Measurements from ENCODE around the gene AP4B1. TPM values are rescaled to one million over a fixed set of nuclear protein-coding genes. Genes with fewer than 3 reads are reported as not detected.
"Not testable (repeated sequence)": the region's sequence is repeated elsewhere in the genome, so short reads cannot be mapped to it uniquely, and the experiment has no call there.

AP4B1 gene
- total RNA-seq, 1 experiment from 2014 or later, result 14.2 TPM

DNA sequence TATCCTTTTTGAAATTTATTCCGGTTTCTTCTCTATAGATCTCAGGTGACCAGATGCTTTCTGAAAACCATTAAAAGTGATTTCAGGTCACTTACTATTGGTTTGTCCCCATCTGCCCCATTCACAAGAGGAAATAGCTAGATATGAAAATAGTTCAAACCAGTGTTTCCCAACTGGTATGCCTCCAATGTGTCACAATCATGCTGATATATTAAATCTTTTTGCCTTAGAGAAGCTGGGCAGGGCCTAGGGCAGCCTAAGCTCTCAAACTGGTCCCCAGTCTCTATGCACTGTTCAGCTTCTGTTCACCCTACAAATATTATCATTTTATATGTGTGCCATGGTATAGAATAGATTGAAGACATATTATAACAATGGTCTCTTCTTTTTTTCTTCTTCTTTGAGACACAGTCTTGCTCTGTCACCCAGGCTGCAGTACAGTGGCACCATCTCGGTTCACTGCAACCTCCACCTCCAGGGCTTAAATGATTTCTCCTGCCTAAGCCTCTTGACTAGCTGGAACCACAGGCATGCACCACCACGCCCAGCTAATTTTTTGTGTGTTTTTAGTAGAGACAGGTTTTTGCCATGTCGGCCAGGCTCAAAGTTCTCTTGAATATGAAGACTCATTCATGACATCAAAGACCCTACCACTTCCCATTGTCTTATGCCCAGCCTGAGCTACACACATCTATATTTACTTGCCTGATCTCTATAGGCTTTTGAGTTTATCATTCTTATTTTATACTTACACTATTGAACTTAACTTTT is 48.8 kb downstream of the AP4B1 start:
- Mint-ChIP-seq H3K27me3 (ENCODE audit: low read depth) (no peaks in the 10 kb centered on the region; the same call in 1 of the 2 replicates), H3K36me3 (no peaks in the 10 kb centered on the region), H3K9me3 (no peaks in the 10 kb centered on the region), H3K4me3 (no peak overlapping the region), H3K4me1 (no peaks in the 10 kb centered on the region), H3K27ac (no peak overlapping the region)
- ChIA-PET CTCF (no interaction called here), POLR2A (no interaction called here)
- no peak for DNase-seq (ENCODE audit: low spot score)
- TF ChIP-seq, protein P1, sequence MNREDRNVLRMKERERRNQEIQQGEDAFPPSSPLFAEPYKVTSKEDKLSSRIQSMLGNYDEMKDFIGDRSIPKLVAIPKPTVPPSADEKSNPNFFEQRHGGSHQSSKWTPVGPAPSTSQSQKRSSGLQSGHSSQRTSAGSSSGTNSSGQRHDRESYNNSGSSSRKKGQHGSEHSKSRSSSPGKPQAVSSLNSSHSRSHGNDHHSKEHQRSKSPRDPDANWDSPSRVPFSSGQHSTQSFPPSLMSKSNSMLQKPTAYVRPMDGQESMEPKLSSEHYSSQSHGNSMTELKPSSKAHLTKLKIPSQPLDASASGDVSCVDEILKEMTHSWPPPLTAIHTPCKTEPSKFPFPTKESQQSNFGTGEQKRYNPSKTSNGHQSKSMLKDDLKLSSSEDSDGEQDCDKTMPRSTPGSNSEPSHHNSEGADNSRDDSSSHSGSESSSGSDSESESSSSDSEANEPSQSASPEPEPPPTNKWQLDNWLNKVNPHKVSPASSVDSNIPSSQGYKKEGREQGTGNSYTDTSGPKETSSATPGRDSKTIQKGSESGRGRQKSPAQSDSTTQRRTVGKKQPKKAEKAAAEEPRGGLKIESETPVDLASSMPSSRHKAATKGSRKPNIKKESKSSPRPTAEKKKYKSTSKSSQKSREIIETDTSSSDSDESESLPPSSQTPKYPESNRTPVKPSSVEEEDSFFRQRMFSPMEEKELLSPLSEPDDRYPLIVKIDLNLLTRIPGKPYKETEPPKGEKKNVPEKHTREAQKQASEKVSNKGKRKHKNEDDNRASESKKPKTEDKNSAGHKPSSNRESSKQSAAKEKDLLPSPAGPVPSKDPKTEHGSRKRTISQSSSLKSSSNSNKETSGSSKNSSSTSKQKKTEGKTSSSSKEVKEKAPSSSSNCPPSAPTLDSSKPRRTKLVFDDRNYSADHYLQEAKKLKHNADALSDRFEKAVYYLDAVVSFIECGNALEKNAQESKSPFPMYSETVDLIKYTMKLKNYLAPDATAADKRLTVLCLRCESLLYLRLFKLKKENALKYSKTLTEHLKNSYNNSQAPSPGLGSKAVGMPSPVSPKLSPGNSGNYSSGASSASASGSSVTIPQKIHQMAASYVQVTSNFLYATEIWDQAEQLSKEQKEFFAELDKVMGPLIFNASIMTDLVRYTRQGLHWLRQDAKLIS (CRISPR knock-in tag; IDR thresholded peaks at IDR 0.05; ENCODE audit: borderline replicate concordance), result no peak
- no peak for TF ChIP-seq NFYB (CRISPR knock-in tag; conservative IDR thresholded peaks at IDR 0.05; ENCODE audit: low read depth)
- TF ChIP-seq, protein P2, sequence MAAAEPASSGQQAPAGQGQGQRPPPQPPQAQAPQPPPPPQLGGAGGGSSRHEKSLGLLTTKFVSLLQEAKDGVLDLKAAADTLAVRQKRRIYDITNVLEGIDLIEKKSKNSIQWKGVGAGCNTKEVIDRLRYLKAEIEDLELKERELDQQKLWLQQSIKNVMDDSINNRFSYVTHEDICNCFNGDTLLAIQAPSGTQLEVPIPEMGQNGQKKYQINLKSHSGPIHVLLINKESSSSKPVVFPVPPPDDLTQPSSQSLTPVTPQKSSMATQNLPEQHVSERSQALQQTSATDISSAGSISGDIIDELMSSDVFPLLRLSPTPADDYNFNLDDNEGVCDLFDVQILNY (CRISPR knock-in tag; IDR thresholded peaks at IDR 0.05), result no peak
- no peak for TF ChIP-seq IRF1 (CRISPR knock-in tag; IDR thresholded peaks at IDR 0.05)
- no peak for ATAC-seq

DNA sequence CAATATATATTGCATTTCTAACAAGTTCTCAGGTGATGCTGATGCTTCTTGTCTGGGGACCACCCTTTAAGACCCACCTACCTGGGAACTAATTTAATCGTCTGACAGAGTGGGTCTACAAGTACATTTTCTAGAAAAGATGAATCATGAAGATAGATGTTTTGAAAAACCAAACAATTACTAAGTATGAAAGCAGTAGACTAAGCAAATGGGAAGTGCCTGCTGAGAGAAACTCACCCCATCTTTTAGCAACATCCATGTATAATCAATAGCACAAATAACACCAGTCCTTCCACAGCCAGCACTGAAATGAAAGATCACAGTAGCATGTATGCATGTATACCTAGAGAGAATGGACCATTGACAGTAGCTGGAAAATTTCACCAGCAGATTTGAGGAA is 50.4 kb downstream of the AP4B1 start:
- ChIA-PET CTCF (no interaction called here), POLR2A (no interaction called here)
- TF ChIP-seq ZNF416 (CRISPR knock-in tag; IDR thresholded peaks at IDR 0.05) (no peak), PRRX2 (CRISPR knock-in tag; IDR thresholded peaks at IDR 0.05) (no peak), JUN (CRISPR knock-in tag; IDR thresholded peaks at IDR 0.05) (no peak), ATF1 (CRISPR knock-in tag; IDR thresholded peaks at IDR 0.05) (no peak), ETV6 (CRISPR knock-in tag; IDR thresholded peaks at IDR 0.05) (no peak), FOXK1 (CRISPR knock-in tag; IDR thresholded peaks at IDR 0.05) (no peak), ZSCAN18 (CRISPR knock-in tag; IDR thresholded peaks at IDR 0.05) (no peak), KAT7 (CRISPR knock-in tag; IDR thresholded peaks at IDR 0.05; ENCODE audit: borderline replicate concordance) (no peak), NR2C2 (CRISPR knock-in tag; IDR thresholded peaks at IDR 0.05) (no peak), USF1 (CRISPR knock-in tag; IDR thresholded peaks at IDR 0.05) (no peak), ELF4 (CRISPR knock-in tag; IDR thresholded peaks at IDR 0.05; ENCODE audit: low read depth) (no peak), TEAD1 (CRISPR knock-in tag; IDR thresholded peaks at IDR 0.05) (no peak)
- TF ChIP-seq, protein P3, sequence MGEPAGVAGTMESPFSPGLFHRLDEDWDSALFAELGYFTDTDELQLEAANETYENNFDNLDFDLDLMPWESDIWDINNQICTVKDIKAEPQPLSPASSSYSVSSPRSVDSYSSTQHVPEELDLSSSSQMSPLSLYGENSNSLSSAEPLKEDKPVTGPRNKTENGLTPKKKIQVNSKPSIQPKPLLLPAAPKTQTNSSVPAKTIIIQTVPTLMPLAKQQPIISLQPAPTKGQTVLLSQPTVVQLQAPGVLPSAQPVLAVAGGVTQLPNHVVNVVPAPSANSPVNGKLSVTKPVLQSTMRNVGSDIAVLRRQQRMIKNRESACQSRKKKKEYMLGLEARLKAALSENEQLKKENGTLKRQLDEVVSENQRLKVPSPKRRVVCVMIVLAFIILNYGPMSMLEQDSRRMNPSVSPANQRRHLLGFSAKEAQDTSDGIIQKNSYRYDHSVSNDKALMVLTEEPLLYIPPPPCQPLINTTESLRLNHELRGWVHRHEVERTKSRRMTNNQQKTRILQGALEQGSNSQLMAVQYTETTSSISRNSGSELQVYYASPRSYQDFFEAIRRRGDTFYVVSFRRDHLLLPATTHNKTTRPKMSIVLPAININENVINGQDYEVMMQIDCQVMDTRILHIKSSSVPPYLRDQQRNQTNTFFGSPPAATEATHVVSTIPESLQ (CRISPR knock-in tag; IDR thresholded peaks at IDR 0.05), result no peak
- TF ChIP-seq, protein P2 (CRISPR knock-in tag; IDR thresholded peaks at IDR 0.05), result no peak
- DNase-seq (ENCODE audit: low spot score) (no peak), ATAC-seq (no peak)
- H3K9me3 Mint-ChIP-seq, result no peaks in the 10 kb centered on the region
- H3K4me3 Mint-ChIP-seq, result no peak overlapping the region
- no peaks in the 10 kb centered on the region; the same call in 1 of the 2 replicates for H3K27me3 Mint-ChIP-seq (ENCODE audit: low read depth)
- no peak overlapping the region for H3K27ac Mint-ChIP-seq
- no peaks in the 10 kb centered on the region for H3K4me1 Mint-ChIP-seq
- no peaks in the 10 kb centered on the region for H3K36me3 Mint-ChIP-seq

DNA sequence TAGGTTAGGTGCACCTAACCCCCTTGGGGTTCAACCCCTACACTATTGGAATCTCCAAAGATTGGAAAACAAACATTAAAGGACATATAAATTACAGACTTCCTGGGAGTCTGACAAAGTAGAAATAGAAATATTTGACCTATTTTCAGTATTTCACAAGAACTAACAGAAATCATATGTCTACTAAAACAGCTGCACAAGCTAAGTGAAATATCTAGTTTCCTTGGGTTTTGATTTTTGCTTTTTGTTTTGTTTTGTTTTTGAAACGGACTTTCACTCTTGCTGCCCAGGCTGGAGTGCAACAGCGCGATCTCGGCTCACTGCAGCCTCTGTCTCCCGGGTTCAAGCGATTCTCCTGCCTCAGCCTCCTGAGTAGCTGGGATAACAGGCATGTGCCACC is 51.9 kb downstream of the AP4B1 start:
- H3K27ac Mint-ChIP-seq; POLR2A ChIA-PET; H3K27me3 Mint-ChIP-seq (ENCODE audit: low read depth); H3K4me1 Mint-ChIP-seq; H3K4me3 Mint-ChIP-seq; DNase-seq (ENCODE audit: low spot score); CTCF ChIA-PET; ATAC-seq; H3K9me3 Mint-ChIP-seq; H3K36me3 Mint-ChIP-seq: not testable (repeated sequence)
